ENCODE results near the gene TFCP2L1.

- TF ChIP-seq, protein P1, sequence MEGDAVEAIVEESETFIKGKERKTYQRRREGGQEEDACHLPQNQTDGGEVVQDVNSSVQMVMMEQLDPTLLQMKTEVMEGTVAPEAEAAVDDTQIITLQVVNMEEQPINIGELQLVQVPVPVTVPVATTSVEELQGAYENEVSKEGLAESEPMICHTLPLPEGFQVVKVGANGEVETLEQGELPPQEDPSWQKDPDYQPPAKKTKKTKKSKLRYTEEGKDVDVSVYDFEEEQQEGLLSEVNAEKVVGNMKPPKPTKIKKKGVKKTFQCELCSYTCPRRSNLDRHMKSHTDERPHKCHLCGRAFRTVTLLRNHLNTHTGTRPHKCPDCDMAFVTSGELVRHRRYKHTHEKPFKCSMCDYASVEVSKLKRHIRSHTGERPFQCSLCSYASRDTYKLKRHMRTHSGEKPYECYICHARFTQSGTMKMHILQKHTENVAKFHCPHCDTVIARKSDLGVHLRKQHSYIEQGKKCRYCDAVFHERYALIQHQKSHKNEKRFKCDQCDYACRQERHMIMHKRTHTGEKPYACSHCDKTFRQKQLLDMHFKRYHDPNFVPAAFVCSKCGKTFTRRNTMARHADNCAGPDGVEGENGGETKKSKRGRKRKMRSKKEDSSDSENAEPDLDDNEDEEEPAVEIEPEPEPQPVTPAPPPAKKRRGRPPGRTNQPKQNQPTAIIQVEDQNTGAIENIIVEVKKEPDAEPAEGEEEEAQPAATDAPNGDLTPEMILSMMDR (IDR thresholded peaks at IDR 0.05): no peak
- no peak for TF ChIP-seq POLR2A (IDR thresholded peaks at IDR 0.05)
Observed at GRCh38 chr2:121170577-121170976, 114.4 kb downstream of the TFCP2L1 start.
